ENCODE data around the gene C1QTNF9. TPM values are rescaled to one million over a fixed set of nuclear protein-coding genes. Genes with fewer than 3 reads are reported as not detected.

The C1QTNF9 gene
- total RNA-seq, 1 experiment from 2014 or later = not detected

GRCh38 chr13:24286624-24287023 lies 22.8 kb upstream of the C1QTNF9 start:
- ChIA-PET POLR2A (no interaction called here), RAD21 (ENCODE audit: low non-redundant PET in 1 of 2, low total read pairs in 2 of 2, uncharacterized antibody in 2 of 2, unreplicated experiment in 2 of 2) (no interaction called here), CTCF (no interaction called here)
- Histone ChIP-seq H2AFZ (ENCODE audit: low read depth, low read length, poor library complexity, severe bottlenecking) (no peak overlapping the region), H3K9ac (ENCODE audit: low read length) (no peak overlapping the region), H3K9me3 (ENCODE audit: control insufficient read depth in 1 of 2, insufficient read depth in 1 of 2, low read depth in 1 of 2, low read length in 2 of 2) (no peaks in the 10 kb centered on the region), H3K4me1 (ENCODE audit: control insufficient read depth in 1 of 2, insufficient read depth in 2 of 2, low read length in 2 of 2) (no peaks in the 10 kb centered on the region), H3K27me3 (ENCODE audit: insufficient read depth, low read length) (no peaks in the 10 kb centered on the region), H3K79me2 (ENCODE audit: insufficient read depth, low read length) (no peaks in the 10 kb centered on the region), H4K20me1 (ENCODE audit: insufficient read depth) (no peaks in the 10 kb centered on the region), H3K4me3 (replicated peaks in 1 of 2; ENCODE audit: low read depth in 1 of 2, low read length in 2 of 2) (no peak overlapping the region), H3K4me2 (ENCODE audit: low read length) (no peak overlapping the region), H3K9me2 (ENCODE audit: insufficient read depth) (no peaks in the 10 kb centered on the region), H3K27ac (ENCODE audit: low read depth, low read length) (no peak overlapping the region), H3K36me3 (ENCODE audit: control insufficient read depth in 1 of 2, insufficient read depth in 2 of 2, low read length in 2 of 2) (peaks cover 0 to 3% of the 10 kb centered on the region in 2 experiments; a peak in 2 of 4 replicates)
- TF ChIP-seq RAD21 (IDR thresholded peaks at IDR 0.05; ENCODE audit: low read depth) = no peak
- no peak for TF ChIP-seq EZH2phosphoT487 (IDR thresholded peaks at IDR 0.05; ENCODE audit: borderline replicate concordance)
- TF ChIP-seq ELF1 (IDR thresholded peaks at IDR 0.05; ENCODE audit: borderline replicate concordance, low read depth) = no peak
- no peak for TF ChIP-seq ZFX (IDR thresholded peaks at IDR 0.05)
- no peak for TF ChIP-seq EGR1 (IDR thresholded peaks at IDR 0.05; ENCODE audit: low read depth)
- TF ChIP-seq ZNF274 (IDR thresholded peaks at IDR 0.05; ENCODE audit: low read depth, low read length) = no peak
- TF ChIP-seq ZBTB33 (IDR thresholded peaks at IDR 0.05; ENCODE audit: extremely low read depth, insufficient replicate concordance, low read length) = no peak
- no peak for TF ChIP-seq POLR2A (IDR thresholded peaks at IDR 0.05; ENCODE audit: borderline replicate concordance, extremely low read depth, insufficient read depth, insufficient read length)
- no peak for TF ChIP-seq CTCF (IDR thresholded peaks at IDR 0.05 in 2 of 3, conservative IDR thresholded peaks at IDR 0.05 in 1 of 3; ENCODE audit: borderline replicate concordance in 1 of 3, insufficient read depth in 1 of 3, low read depth in 2 of 3, low read length in 2 of 3)
- TF ChIP-seq MAX (IDR thresholded peaks at IDR 0.05) = no peak
- BruUV-seq (replicated peaks) = no TSS peak
- DNase-seq (ENCODE audit: low read depth, low spot score) (no peak), ATAC-seq (no peak)
- intact Hi-C loops (cut with micrococcal nuclease) = no loop called here

Measured in HCT116 (cell line).